Amygdala (tissue), 56 donors: Measurements from ENCODE around the gene PHLPP1.
"Not testable (repeated sequence)": the region's sequence is repeated elsewhere in the genome, so short reads cannot be mapped to it uniquely, and the experiment has no call there.

Experiments
- DNase-seq, 56 donors: peaks; one replicate each; lab custom pipeline; 2025; lab: John Stamatoyannopoulos, UW

The PHLPP1 gene

GRCh38 chr18:62799977-62800376, 84.6 kb downstream of the PHLPP1 start:
- DNase-seq, result no peak

GRCh38 chr18:62802523-62802922, 87.2 kb downstream of the PHLPP1 start:
- DNase-seq, result no peak

GRCh38 chr18:62807396-62807795, 92.1 kb downstream of the PHLPP1 start:
- no peak for DNase-seq

GRCh38 chr18:62808123-62808522, 92.8 kb downstream of the PHLPP1 start:
- no peak for DNase-seq

- not testable (repeated sequence) for DNase-seq
These were observed 94.1 kb downstream of the PHLPP1 start for GRCh38 chr18:62809445-62809844.

- no peak for DNase-seq
These were observed 94.6 kb downstream of the PHLPP1 start for GRCh38 chr18:62809900-62810299.

GRCh38 chr18:62810682-62811081, 95.3 kb downstream of the PHLPP1 start:
- DNase-seq, result no peak

GRCh38 chr18:62811674-62812073, 96.3 kb downstream of the PHLPP1 start:
- no peak for DNase-seq

GRCh38 chr18:62812242-62812641, 96.9 kb downstream of the PHLPP1 start:
- no peak for DNase-seq

GRCh38 chr18:62812876-62813275, 97.5 kb downstream of the PHLPP1 start:
- no peak for DNase-seq

- DNase-seq, result no peak
These were observed 98.9 kb downstream of the PHLPP1 start for GRCh38 chr18:62814132-62814759.

GRCh38 chr18:62825382-62825781, 110.0 kb downstream of the PHLPP1 start:
- DNase-seq, result no peak

GRCh38 chr18:62827397-62827796, 112.1 kb downstream of the PHLPP1 start:
- no peak for DNase-seq

GRCh38 chr18:62828091-62828640, 112.8 kb downstream of the PHLPP1 start:
- no peak for DNase-seq

GRCh38 chr18:62828852-62829251, 113.5 kb downstream of the PHLPP1 start:
- DNase-seq, result no peak

GRCh38 chr18:62829936-62830335, 114.6 kb downstream of the PHLPP1 start:
- no peak for DNase-seq

- no peak for DNase-seq
These were observed 116.9 kb downstream of the PHLPP1 start for GRCh38 chr18:62832282-62832681.

GRCh38 chr18:62833494-62833893, 118.2 kb downstream of the PHLPP1 start:
- no peak for DNase-seq

GRCh38 chr18:62834715-62835114, 119.4 kb downstream of the PHLPP1 start:
- no peak for DNase-seq

- DNase-seq, result no peak
These were observed 121.7 kb downstream of the PHLPP1 start for GRCh38 chr18:62837011-62837410.

GRCh38 chr18:62838475-62839098, 123.2 kb downstream of the PHLPP1 start:
- DNase-seq, result no peak
